ENCODE measurements around the gene UPP2. TPM values are rescaled to one million over a fixed set of nuclear protein-coding genes. Genes with fewer than 3 reads are reported as not detected.
A peak's percentile ranks its signal among the peaks of the same experiment; 100 is the strongest.

Gene UPP2
- total and polyA plus RNA-seq, 9 of the 15 experiments (the other 6 are each of a cell fraction or from before 2014, with no cell fraction given) = not detected

- DNase-seq (ENCODE audit: extremely low read depth in 1 of 4, low spot score in 3 of 4) (no peak), ATAC-seq (no peak), FAIRE-seq (no peak)
- Histone ChIP-seq H3K27me3 (ENCODE audit: control insufficient read depth in 2 of 2, insufficient read depth in 2 of 2, low read length in 2 of 2) (no peaks in the 10 kb centered on the region), H2AFZ (ENCODE audit: low read depth, low read length) (no peak overlapping the region), H3K79me2 (ENCODE audit: control insufficient read depth, insufficient read depth, low read length) (no peaks in the 10 kb centered on the region), H3K9me3 (replicated peaks; ENCODE audit: control insufficient read depth, insufficient read depth, low read depth, low read length) (no peaks in the 10 kb centered on the region), H3K9ac (ENCODE audit: insufficient read depth in 1 of 2, low read depth in 2 of 2, low read length in 2 of 2) (no peak overlapping the region), H3K4me3 (no peak overlapping the region), H3K36me3 (ENCODE audit: control insufficient read depth, insufficient read depth, low read length) (no peaks in the 10 kb centered on the region), H4K20me1 (replicated peaks; ENCODE audit: control insufficient read depth, insufficient read depth, low read length) (no peaks in the 10 kb centered on the region), H3K27ac (ENCODE audit: extremely low read depth, low read depth, low read length) (no peak overlapping the region), H3K4me2 (ENCODE audit: insufficient read depth, low read length) (no peak overlapping the region), H3K4me1 (replicated peaks in 1 of 2; ENCODE audit: control insufficient read depth in 2 of 2, insufficient read depth in 2 of 2, low read length in 2 of 2) (no peaks in the 10 kb centered on the region), H3K9me1 (ENCODE audit: control insufficient read depth, insufficient read depth, low read length) (no peaks in the 10 kb centered on the region)
- WGBS (ENCODE audit: insufficient coverage, low coverage, missing lambda C conversion rate) = 5% methylated on average over 3 of the region's 3 CpGs
- ChIA-PET CTCF (ENCODE audit: low intra/inter-chr PET ratio) (no interaction called here), POLR2A (interaction anchor here (1.0 kb wide), 1 partner anchor 10 kb away, joined by 3 read pairs; no protein-coding TSS in a partner anchor)
- intact Hi-C loops (cut with micrococcal nuclease) = no loop called here
- in situ Hi-C loops (cut with MboI) = no loop called here
- no peak for TF ChIP-seq RBM22 (IDR thresholded peaks at IDR 0.05; ENCODE audit: low read depth, low read length, poor library complexity, severe bottlenecking)
- TF ChIP-seq ZNF512 (tag; IDR thresholded peaks at IDR 0.05) = no peak
- TF ChIP-seq USF1 (CRISPR knock-in tag; IDR thresholded peaks at IDR 0.05) = no peak
- TF ChIP-seq GATAD2A (IDR thresholded peaks at IDR 0.05) = no peak
- 0 out of 2 replicates have a peak, but pooled peaks have one; percentile 13 for TF ChIP-seq PKNOX1 (IDR thresholded peaks at IDR 0.05)
- no peak for TF ChIP-seq SAP30 (IDR thresholded peaks at IDR 0.05; ENCODE audit: borderline replicate concordance, insufficient read depth, low read depth, low read length, poor library complexity, severe bottlenecking)
- BruUV-seq (replicated peaks) = no TSS peak
Observed at GRCh38 chr2:158079672-158080071, 22.0 kb upstream of the UPP2 start.

Data from K562 (cell line).